Activated naive CD4-positive, alpha-beta T cell treated with anti-CD3 and anti-CD28 coated beads, Interleukin-2, amount 50 U/mL, for 24 hours (primary cell): Measurements from ENCODE around the gene RPL22.
A peak's percentile ranks its signal among the peaks of the same experiment; 100 is the strongest.
"Not testable (repeated sequence)": the region's sequence is repeated elsewhere in the genome, so short reads cannot be mapped to it uniquely, and the experiment has no call there.

Experiments used
- H3K27ac Mint-ChIP-seq: one replicate; pipeline ENCODE4 v1.8.0; 2021; ENCODE audit warnings: mild to moderate bottlenecking, mixed read lengths
- H3K27me3 Mint-ChIP-seq: one replicate; pipeline ENCODE4 v1.8.0; 2021; ENCODE audit warnings: mixed read lengths
- H3K36me3 Mint-ChIP-seq: one replicate; pipeline ENCODE4 v1.8.0; 2021; ENCODE audit warnings: mixed read lengths
- H3K4me1 Mint-ChIP-seq: one replicate; pipeline ENCODE4 v1.8.0; 2021; ENCODE audit warnings: mixed read lengths
- H3K4me3 Mint-ChIP-seq: one replicate; pipeline ENCODE4 v1.8.0; 2021; ENCODE audit warnings: mild to moderate bottlenecking, mixed read lengths
- H3K9me3 Mint-ChIP-seq: one replicate; pipeline ENCODE4 v1.8.0; 2021; ENCODE audit warnings: mixed read lengths

RPL22 gene

DNA sequence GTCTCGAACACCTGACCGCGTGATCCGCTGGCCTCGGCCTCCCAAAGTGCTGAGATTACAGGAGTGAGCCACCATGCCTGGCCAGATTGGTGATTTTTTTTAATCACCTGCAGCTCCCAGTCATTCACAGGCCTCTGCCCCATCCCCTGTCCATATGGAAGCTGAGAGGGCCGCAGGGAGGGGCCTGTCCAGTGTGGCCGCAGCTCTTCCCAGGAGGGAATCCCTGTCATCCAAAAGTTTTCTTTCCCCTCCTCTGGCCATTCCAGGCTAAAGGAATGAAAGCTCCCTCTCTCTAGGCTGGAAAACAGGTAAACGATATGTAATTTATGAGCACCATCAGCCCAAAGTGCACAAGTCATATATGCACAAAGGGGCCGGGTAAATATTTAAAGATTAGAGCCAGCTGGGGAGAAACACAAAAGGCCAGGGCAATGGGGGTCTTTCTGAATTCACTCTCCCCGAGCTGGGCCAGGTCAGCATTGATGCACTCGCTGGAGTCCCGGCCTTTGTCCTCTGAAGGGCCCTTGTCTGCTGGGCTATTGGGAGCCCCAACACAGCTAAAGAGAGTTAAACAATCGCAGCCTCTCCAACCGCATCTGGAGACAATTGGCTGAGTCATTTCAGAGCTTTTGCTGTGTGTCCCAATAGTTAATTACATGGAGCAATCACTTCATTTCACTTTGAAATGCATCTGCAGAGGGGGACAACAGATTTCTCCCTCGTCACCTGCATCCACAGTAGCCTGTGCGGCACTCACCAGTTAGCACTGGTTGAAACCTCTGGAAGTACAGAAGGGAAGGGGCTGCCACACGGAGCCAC lies 40.8 kb upstream of the RPL22 start:
- Mint-ChIP-seq H3K4me3 (no peak overlapping the region), H3K9me3 (no peaks in the 10 kb centered on the region), H3K36me3 (no peaks in the 10 kb centered on the region), H3K27me3 (peaks cover 19% of the 10 kb centered on the region), H3K4me1 (peaks cover 7% of the 10 kb centered on the region), H3K27ac (no peak overlapping the region)

DNA sequence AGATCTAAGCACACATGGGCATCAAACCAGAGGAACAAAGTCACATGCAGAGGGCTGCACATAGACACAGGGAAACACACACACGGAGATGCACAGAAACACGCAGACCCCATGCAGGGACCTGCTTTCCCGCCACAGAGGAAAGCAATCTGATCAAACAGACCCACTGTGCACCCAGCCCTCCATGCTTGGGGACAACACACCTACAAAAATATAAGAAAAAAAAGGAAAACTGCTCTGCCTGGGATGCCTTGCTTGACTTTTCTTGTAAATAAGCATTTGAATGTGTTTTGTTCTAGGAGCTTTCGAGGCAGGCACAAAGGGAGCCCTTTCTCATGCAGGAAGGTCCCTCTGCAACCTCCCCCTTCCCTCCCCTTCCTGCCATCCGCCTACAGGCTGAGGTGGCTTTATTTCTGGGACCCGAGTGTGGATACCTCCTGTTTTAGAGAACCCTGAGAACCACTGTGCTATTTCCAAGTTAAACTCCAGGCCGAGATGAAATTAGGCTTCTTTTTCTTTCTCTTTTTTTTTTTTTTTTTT lies 39.9 kb upstream of the RPL22 start:
- Mint-ChIP-seq H3K4me1 (peaks cover 13% of the 10 kb centered on the region), H3K27me3 (peaks cover 16% of the 10 kb centered on the region), H3K4me3 (no peak overlapping the region), H3K36me3 (no peaks in the 10 kb centered on the region), H3K9me3 (no peaks in the 10 kb centered on the region), H3K27ac (no peak overlapping the region)

DNA sequence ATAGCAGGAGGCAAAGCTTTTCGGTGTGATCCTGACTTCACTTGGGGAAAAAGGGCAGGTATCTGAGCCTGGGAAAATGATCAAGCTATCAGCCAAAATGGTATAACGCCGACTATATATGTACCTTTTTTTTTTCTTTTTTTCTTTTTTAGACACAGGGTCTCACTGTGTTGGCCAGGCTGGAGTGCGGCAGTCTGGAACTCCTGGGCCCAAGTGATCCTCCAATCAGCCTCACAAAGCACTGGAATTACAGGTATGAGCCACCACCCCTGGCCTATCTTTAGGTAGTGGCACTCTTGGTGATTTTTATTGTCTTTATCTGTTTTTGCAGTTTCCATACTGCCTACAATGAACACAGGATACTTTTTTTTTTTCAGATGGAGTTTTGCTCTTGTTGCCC lies 37.7 kb upstream of the RPL22 start:
- peaks cover 4% of the 10 kb centered on the region for H3K36me3 Mint-ChIP-seq
- H3K4me3 Mint-ChIP-seq: peak overlapping the region; percentile 15
- peaks cover 18% of the 10 kb centered on the region for H3K4me1 Mint-ChIP-seq
- no peak overlapping the region for H3K27ac Mint-ChIP-seq
- peaks cover 12% of the 10 kb centered on the region for H3K27me3 Mint-ChIP-seq
- no peaks in the 10 kb centered on the region for H3K9me3 Mint-ChIP-seq

DNA sequence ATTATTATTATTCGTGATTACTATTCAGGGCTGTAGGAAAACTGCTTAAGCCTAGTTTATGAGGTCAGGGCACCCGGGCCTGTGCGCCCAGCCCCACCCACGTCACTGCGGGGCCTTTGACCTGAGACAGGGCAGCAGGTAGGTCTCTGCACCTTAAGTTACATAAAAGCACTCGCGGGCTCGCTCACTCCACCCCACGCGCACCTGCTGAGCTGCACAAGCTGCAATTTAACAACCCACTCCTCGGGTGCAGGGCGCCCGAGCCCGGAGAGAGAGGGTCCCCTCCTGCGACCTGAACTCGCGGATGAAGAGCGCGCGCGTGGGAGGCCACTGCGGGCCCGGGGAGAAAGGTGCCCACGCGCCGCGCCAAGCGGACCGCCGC lies 35.9 kb upstream of the RPL22 start:
- Mint-ChIP-seq H3K27me3 (peaks cover 4% of the 10 kb centered on the region), H3K4me1 (peaks cover 11% of the 10 kb centered on the region), H3K27ac (peak overlapping the region; percentile 41), H3K36me3 (peaks cover 7% of the 10 kb centered on the region), H3K9me3 (no peaks in the 10 kb centered on the region), H3K4me3 (peak overlapping the region; percentile 93)

DNA sequence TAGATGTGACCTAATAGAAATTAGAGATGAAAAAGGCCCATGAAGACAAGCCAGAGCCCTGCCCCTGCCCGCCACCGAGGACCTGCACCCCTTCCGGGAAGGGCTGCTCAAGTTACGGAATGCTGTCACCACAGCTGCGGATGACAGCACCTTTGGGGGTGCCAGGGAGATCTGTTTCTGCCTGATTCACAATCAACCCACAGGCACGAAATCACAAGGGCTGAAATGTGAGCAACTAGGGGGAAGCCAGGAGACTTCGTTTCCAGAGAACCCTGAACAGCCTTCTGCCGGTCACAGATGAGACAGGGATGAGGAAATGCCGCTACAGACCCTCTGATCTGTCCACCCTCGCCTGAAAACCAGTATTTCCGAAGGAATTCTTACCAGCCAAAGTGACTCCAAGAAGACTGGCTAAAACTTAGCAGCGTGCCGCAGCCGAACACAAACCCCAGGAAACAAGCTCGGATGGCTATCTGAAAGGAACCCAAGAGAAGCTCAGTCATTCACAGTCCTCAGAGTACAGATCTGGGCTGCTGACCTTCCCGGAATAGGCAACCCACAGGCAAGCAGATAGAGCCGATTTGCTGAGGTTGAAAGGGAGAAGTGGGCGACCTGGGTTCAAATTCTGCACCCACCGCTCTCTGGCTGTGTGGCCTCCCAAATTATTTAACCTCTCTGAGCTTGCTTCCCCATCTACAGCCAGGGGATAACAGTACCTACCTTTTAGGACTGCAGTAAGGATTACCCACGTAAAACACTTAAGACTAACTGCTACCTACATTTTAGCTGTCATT lies 35.3 kb upstream of the RPL22 start:
- Mint-ChIP-seq H3K27me3 (peaks cover 4% of the 10 kb centered on the region), H3K4me3 (peak overlapping the region; percentile 93), H3K9me3 (no peaks in the 10 kb centered on the region), H3K4me1 (peaks cover 11% of the 10 kb centered on the region), H3K36me3 (peaks cover 7% of the 10 kb centered on the region), H3K27ac (peak overlapping the region; percentile 41)

DNA sequence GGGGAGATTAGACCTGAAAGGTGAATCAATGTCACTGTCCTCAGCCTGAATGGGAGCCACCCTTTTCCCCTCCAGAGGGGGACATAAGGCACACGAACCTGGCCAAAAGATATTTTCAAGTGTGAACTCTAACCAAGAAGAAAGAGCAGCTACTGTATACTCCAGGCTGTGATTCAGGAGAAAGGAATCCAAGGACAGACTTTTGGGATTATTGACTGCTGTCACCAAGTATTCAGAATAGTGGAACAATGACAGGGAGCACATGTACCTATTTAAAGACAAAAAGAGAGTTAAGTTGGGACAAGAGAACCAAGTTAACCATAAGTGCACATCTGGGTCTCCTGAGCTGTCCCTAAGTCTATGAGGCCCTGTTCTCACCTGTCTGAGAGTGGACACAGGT lies 34.0 kb upstream of the RPL22 start:
- H3K4me1 Mint-ChIP-seq: peaks cover 11% of the 10 kb centered on the region
- no peak overlapping the region for H3K4me3 Mint-ChIP-seq
- H3K9me3 Mint-ChIP-seq: no peaks in the 10 kb centered on the region
- H3K27me3 Mint-ChIP-seq: no peaks in the 10 kb centered on the region
- no peak overlapping the region for H3K27ac Mint-ChIP-seq
- H3K36me3 Mint-ChIP-seq: peaks cover 7% of the 10 kb centered on the region

DNA sequence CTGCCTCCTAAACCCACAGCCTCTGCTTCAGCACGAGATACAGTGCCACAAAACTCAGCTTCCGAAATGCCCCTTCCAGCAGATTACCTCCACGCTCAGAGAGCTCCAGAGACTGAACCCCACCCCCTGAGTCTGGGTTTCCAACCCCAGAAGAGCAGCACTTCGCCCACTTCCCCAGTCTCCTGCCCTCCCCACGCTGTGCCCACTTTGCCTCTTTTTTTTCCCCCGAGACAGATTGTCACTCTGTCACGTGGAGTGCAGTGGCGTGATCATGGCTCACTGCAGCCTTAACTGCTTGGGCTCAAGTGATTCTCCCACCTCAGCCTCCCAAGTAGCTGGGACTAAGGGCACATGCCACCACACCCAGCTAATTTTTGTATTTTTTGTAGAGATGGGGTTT lies 26.3 kb upstream of the RPL22 start:
- Mint-ChIP-seq H3K36me3 (peaks cover 4% of the 10 kb centered on the region), H3K9me3 (no peaks in the 10 kb centered on the region), H3K4me3 (no peak overlapping the region), H3K27me3 (no peaks in the 10 kb centered on the region), H3K27ac (no peak overlapping the region), H3K4me1 (no peaks in the 10 kb centered on the region)

DNA sequence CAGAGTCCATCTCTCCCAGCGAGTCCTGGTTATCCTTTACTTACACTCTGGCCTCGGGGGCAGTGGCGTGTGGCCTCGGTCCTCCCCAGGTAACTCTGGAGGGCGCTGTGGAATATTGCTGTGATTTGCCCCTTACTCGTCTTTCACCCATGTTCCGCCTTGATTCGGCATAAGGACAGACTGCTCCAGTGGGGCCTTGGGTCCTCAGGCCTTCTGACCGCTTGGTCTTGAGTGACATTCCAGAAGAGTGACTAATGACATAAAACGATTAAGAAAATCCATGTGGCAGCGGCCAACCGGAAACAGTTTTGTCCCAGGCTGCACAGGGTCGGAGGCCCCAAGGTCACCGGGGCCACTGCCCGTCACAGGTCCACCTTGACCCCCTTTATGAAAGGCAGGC lies 25.3 kb upstream of the RPL22 start:
- no peaks in the 10 kb centered on the region for H3K4me1 Mint-ChIP-seq
- H3K4me3 Mint-ChIP-seq: no peak overlapping the region
- H3K36me3 Mint-ChIP-seq: peaks cover 4% of the 10 kb centered on the region
- no peak overlapping the region for H3K27ac Mint-ChIP-seq
- no peaks in the 10 kb centered on the region for H3K27me3 Mint-ChIP-seq
- H3K9me3 Mint-ChIP-seq: no peaks in the 10 kb centered on the region

DNA sequence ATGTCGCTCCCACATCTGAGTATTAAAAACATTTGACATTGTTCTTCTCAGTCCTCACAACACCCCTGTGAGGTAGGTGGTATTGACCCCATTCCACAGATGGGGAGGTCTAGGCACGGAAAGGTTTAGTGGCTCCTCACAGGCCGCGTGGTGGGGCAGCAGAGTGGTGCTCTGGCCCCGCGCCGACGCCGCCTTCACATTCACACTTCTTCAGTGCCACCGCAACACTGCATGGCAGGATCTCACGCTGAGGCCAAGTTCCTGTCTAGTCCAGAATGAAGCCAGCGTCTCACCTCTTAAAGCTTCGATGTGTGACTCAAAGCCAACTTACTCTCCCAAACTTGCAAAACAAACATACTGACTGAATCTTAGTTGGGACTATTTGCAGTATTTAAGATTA lies 24.2 kb upstream of the RPL22 start:
- H3K36me3 Mint-ChIP-seq: peaks cover 4% of the 10 kb centered on the region
- no peak overlapping the region for H3K27ac Mint-ChIP-seq
- no peaks in the 10 kb centered on the region for H3K27me3 Mint-ChIP-seq
- no peaks in the 10 kb centered on the region for H3K9me3 Mint-ChIP-seq
- H3K4me1 Mint-ChIP-seq: no peaks in the 10 kb centered on the region
- no peak overlapping the region for H3K4me3 Mint-ChIP-seq

DNA sequence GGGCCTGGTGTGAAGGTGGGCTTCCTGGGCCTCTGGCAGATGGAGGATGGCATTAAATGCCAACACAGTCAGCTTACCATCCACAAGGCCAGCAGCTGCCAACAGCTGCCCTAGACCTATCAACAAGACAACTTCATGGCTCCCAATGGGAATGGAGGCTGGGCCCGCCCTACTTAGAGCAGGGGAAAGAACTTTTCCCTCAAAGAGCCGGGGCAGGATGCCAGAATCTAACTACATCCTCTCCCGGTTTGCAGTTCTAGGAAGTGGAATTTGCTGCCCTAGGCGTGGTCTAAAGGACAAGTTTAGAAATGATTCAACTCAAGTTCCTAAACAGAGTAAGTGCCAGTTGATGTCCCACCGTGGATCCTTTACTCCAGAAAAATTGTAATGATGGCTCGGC lies 23.2 kb upstream of the RPL22 start:
- no peaks in the 10 kb centered on the region for H3K4me1 Mint-ChIP-seq
- no peak overlapping the region for H3K4me3 Mint-ChIP-seq
- no peaks in the 10 kb centered on the region for H3K9me3 Mint-ChIP-seq
- peaks cover 4% of the 10 kb centered on the region for H3K36me3 Mint-ChIP-seq
- H3K27ac Mint-ChIP-seq: no peak overlapping the region
- H3K27me3 Mint-ChIP-seq: no peaks in the 10 kb centered on the region

DNA sequence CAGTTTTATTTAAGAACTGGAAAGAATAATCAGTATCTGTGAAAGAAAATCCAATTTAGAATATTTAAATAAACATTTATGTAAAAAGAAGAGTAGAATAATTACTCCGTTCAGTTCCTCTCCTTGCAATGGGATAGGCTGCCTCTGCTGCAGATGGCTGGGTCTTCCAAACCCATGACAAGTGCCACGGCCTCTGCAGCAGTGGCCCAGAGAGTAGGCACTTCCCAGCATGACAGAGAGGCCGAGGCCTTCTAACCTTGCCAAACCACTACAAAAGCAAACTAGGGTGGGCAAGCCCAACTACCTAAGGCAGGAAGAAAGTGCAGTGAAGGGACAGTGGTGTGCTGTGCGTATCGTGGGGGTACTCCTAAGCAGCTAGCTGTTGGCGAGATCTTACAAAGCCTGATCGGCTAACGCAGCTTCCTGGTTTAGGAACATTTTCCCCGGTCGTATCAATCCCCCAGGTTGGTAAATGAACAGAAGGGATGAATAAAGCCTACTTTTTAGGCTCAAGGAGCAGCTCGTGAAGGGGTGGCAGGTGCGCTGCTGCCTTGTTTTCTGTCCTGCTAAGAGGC lies 21.9 kb upstream of the RPL22 start:
- no peaks in the 10 kb centered on the region for H3K9me3 Mint-ChIP-seq
- H3K4me3 Mint-ChIP-seq: no peak overlapping the region
- H3K27me3 Mint-ChIP-seq: peaks cover 1% of the 10 kb centered on the region
- no peaks in the 10 kb centered on the region for H3K4me1 Mint-ChIP-seq
- no peak overlapping the region for H3K27ac Mint-ChIP-seq
- H3K36me3 Mint-ChIP-seq: peaks cover under 1% of the 10 kb centered on the region

DNA sequence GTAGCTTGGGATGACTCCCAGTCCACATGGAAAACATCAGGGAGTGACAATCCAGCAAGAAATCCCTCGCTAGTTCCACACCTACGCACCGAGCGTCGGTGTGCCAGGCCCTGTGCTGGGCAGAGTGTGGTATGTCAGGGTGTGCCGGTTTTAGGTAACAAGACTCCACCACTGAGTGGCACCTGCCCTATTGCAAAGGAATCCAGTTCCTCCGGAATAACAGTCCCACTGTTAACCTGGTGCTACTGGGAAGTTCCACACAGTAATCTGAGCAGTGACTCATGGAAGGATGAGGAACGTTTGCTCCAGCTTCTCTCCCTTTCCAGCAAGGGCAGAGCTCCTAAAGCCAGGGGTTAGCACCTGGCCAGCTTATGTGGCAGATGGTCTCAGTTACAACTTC lies 20.8 kb upstream of the RPL22 start:
- no peak overlapping the region for H3K27ac Mint-ChIP-seq
- no peaks in the 10 kb centered on the region for H3K4me1 Mint-ChIP-seq
- H3K27me3 Mint-ChIP-seq: peaks cover 3% of the 10 kb centered on the region
- no peak overlapping the region for H3K4me3 Mint-ChIP-seq
- H3K36me3 Mint-ChIP-seq: no peaks in the 10 kb centered on the region
- no peaks in the 10 kb centered on the region for H3K9me3 Mint-ChIP-seq

DNA sequence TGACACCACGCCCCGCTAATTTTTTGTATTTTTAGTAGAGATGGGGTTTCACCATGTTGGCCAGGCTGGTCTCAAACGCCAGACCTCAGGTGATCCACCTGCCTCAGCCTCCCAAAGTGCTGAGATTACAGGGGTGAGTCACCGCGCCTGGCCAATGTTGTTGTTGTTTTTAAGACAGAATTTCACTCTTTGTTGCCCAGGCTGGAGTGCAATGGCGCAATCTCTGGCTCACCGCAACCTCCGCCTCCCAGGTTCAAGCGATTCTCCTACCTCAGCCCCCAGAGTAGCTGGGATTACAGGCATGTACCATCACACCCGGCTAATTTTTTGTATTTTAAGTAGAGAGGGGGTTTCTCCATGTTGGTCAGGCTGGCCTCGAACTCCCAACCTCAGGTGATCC lies 20.2 kb upstream of the RPL22 start:
- H3K27ac Mint-ChIP-seq, H3K9me3 Mint-ChIP-seq, H3K4me3 Mint-ChIP-seq, H3K27me3 Mint-ChIP-seq, H3K4me1 Mint-ChIP-seq, H3K36me3 Mint-ChIP-seq: not testable (repeated sequence)

DNA sequence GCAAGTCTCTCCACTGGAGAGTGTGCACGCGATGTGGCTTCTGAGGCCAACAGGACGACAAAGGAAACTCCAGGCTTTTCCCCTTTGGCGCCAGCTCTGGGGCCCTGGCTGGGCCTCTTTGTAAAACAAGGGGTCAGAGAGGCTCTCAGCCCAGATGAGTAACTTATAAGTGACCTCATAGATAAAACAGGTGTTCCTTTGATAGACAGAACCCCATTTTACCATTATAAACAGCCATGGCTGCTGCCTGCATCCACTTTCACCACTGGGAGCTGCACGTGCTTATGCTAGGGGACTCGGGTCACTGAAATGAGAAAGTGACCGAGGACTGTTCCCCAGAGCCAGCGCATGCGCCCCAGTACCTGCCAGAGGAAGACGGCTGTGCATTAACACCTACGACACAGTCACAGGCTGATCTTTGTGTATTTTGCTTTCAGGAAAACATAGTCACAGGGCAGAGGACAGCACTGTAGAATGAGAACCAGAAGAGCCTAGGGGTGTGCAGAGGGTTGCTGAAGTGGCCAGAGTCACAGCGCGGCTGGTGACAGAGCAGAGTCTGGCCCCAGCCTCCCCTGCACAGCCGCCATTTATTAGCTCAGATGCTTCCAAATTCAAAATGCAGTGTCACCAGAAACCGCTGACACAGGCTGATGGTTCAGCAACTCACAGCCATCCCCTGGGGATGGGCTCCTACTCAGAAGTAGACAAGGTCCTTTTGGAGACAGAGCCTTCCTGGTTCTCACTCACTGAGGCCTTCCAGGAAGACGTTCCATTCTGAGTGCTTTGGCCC lies 19.2 kb upstream of the RPL22 start:
- Mint-ChIP-seq H3K27ac (no peak overlapping the region), H3K4me3 (no peak overlapping the region), H3K9me3 (no peaks in the 10 kb centered on the region), H3K4me1 (no peaks in the 10 kb centered on the region), H3K27me3 (peaks cover 5% of the 10 kb centered on the region), H3K36me3 (no peaks in the 10 kb centered on the region)

DNA sequence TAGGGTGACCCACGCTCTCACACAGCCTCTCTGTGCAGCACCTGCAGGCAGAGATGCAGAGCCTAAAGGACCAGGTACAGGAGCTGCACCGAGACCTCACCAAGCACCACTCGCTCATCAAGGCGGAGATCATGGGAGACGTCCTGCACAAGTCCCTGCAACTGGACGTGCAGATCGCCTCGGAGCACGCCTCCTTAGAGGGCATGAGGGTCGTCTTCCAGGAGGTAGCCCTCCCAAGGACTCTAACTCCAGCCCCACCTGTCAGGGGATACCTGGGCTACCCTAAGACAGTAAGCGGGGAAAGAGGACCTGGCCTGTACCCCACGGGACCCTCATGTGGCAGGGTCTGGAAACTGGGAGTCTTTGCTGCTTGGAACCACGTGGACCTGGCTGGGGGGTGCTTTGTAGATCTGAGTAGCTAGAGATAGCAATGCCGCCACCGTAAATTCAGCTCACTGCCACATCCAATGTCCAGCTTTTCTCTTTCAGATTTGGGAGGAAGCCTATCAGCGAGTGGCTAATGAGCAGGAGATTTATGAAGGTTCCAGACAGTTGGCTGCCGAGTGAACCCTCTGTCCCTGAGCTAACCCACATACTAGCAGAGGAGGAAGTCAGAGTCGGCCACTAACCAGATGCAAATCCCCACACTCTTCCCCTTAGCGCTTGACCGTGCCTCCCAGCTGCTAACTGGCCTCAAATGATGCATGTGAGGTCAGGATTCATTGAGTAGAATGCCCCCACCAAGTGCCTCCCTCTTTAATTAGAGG lies 13.0 kb upstream of the RPL22 start:
- Mint-ChIP-seq H3K27me3 (peaks cover 15% of the 10 kb centered on the region), H3K27ac (no peak overlapping the region), H3K9me3 (no peaks in the 10 kb centered on the region), H3K4me1 (no peaks in the 10 kb centered on the region), H3K36me3 (no peaks in the 10 kb centered on the region), H3K4me3 (no peak overlapping the region)
